Measurements from ENCODE around the gene CD177. TPM values are rescaled to one million over a fixed set of nuclear protein-coding genes. Genes with fewer than 3 reads are reported as not detected.
"Not testable (repeated sequence)": the region's sequence is repeated elsewhere in the genome, so short reads cannot be mapped to it uniquely, and the experiment has no call there.

CD177 gene
- total RNA-seq, 6 donors from 2014 or later, result 5.8 to 38.8 (median 9.6) TPM

DNA sequence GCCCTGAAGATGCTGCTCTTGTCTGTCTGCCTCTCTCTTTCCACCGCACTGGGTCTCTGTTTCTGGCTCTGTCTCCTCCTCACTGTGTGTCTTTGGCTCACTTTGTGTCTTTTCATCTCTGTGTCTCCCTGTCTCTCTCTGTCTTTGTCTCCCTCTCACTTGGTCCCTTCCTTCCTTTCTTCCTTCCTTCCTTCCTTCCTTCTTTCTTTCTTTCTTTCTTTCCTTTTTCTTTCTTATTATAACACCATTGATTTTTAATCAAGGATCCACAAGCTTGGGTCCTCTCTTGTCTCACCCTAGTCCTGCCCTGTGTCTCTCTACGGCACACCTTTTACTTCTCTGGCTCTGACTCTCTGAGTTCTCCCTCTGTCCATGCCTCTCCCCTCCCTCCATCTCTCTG, 14.3 kb downstream of the CD177 start:
- ATAC-seq (ENCODE audit: low FRiP score in 2 of 2), result no peak
- Histone ChIP-seq H3K4me1 (no peaks in the 10 kb centered on the region), H3K4me3 (no peak overlapping the region), H3K27ac (no peak overlapping the region), H3K27me3 (no peaks in the 10 kb centered on the region), H3K9me3 (no peaks in the 10 kb centered on the region), H3K36me3 (no peaks in the 10 kb centered on the region)
- TF ChIP-seq POLR2A (IDR thresholded peaks at IDR 0.05) (no peak), EP300 (IDR thresholded peaks at IDR 0.05) (no peak), POLR2AphosphoS5 (IDR thresholded peaks at IDR 0.05) (no peak)
- TF ChIP-seq, protein P1, sequence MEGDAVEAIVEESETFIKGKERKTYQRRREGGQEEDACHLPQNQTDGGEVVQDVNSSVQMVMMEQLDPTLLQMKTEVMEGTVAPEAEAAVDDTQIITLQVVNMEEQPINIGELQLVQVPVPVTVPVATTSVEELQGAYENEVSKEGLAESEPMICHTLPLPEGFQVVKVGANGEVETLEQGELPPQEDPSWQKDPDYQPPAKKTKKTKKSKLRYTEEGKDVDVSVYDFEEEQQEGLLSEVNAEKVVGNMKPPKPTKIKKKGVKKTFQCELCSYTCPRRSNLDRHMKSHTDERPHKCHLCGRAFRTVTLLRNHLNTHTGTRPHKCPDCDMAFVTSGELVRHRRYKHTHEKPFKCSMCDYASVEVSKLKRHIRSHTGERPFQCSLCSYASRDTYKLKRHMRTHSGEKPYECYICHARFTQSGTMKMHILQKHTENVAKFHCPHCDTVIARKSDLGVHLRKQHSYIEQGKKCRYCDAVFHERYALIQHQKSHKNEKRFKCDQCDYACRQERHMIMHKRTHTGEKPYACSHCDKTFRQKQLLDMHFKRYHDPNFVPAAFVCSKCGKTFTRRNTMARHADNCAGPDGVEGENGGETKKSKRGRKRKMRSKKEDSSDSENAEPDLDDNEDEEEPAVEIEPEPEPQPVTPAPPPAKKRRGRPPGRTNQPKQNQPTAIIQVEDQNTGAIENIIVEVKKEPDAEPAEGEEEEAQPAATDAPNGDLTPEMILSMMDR (IDR thresholded peaks at IDR 0.05), result no peak
- 88 to 94% methylated on average over 2 of the region's 2 CpGs for WGBS, 2 donors
- no peak for DNase-seq

DNA sequence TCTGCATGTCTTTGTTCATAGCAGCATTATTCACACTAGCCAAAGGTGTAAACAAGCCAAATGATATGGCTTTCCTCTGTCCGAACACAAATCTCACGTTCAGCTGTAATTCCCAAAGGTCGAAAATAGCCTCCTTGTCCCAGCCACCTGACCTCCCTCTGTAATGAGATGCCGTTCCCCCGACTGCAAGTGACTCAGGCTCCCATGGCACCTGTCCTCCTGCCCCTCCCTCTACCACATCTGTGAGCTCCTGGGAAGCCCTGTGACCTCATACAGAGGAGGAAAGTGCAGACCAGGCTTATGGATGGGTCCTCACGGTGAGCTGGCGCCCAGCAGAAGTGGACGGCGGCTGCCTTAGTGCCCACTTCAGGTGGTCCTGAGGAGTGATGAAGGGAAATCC, 15.4 kb downstream of the CD177 start:
- H3K4me3 ChIP-seq; ATAC-seq (ENCODE audit: low FRiP score in 2 of 2); H3K27ac ChIP-seq; H3K27me3 ChIP-seq; H3K9me3 ChIP-seq; DNase-seq; H3K4me1 ChIP-seq; H3K36me3 ChIP-seq: not testable (repeated sequence)
- whole genome bisulfite sequencing, 2 donors, result 73 to 74% methylated on average over 5 of the region's 9 CpGs

DNA sequence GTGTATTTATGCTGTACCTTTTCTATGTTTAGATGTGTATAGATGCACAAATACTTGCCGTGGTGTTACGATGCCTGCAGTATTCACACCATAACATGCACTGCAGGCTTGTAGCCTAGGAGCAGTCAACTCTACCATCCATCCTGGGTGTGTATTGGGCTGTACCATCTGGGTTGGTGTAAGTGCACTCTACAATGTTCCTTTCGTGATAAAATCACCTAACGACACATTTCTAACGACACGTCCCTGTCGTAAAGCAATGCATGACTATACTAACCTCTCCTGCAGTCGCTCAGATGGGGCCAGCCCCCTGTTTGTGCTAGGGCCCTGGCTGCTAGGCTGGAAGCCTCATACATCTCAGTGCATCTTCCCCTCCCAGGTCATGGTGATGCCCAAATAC, 18.4 kb downstream of the CD177 start:
- no peaks in the 10 kb centered on the region for H3K27me3 ChIP-seq
- ATAC-seq (ENCODE audit: low FRiP score in 2 of 2), result no peak
- H3K9me3 ChIP-seq, result no peaks in the 10 kb centered on the region
- H3K27ac ChIP-seq, result no peak overlapping the region
- H3K36me3 ChIP-seq, result no peaks in the 10 kb centered on the region
- TF ChIP-seq POLR2A (IDR thresholded peaks at IDR 0.05) (no peak), POLR2AphosphoS5 (IDR thresholded peaks at IDR 0.05) (no peak), EP300 (IDR thresholded peaks at IDR 0.05) (no peak)
- TF ChIP-seq, protein P1 (IDR thresholded peaks at IDR 0.05), result no peak
- H3K4me3 ChIP-seq, result no peak overlapping the region
- no peaks in the 10 kb centered on the region for H3K4me1 ChIP-seq
- 79 to 81% methylated on average over 8 of the region's 8 CpGs for WGBS, 2 donors
- DNase-seq, result no peak

DNA sequence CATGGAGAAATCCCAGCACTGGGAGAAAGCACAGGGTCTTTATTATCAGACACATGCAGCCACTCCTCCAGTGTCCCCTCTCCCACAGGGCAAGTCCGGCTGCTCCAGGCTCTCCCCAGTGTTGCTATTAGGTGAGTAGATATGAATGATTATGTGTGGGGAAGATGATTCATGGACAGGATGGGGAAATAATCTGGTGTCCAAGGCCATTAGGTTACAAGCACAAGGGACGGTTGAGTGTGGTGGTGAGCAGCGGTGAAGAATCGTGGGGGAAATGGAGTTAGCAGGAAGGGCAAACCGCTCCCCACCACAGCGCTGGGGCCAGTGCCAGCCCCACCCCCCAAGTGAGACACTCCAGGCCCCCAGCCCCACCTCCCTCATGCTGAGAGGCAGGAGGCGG, 19.0 kb downstream of the CD177 start:
- 22 to 64% methylated on average over 7 of the region's 7 CpGs for WGBS, 2 donors
- H3K4me1 ChIP-seq, result no peaks in the 10 kb centered on the region
- no peak overlapping the region for H3K4me3 ChIP-seq
- ATAC-seq (ENCODE audit: low FRiP score in 2 of 2) (no peak), DNase-seq (no peak)
- no peak overlapping the region for H3K27ac ChIP-seq
- H3K36me3 ChIP-seq, result no peaks in the 10 kb centered on the region
- TF ChIP-seq, protein P1 (IDR thresholded peaks at IDR 0.05), result no peak
- no peak for TF ChIP-seq EP300 (IDR thresholded peaks at IDR 0.05)
- no peak for TF ChIP-seq POLR2AphosphoS5 (IDR thresholded peaks at IDR 0.05)
- no peak for TF ChIP-seq POLR2A (IDR thresholded peaks at IDR 0.05)
- H3K27me3 ChIP-seq, result no peaks in the 10 kb centered on the region
- H3K9me3 ChIP-seq, result no peaks in the 10 kb centered on the region

DNA sequence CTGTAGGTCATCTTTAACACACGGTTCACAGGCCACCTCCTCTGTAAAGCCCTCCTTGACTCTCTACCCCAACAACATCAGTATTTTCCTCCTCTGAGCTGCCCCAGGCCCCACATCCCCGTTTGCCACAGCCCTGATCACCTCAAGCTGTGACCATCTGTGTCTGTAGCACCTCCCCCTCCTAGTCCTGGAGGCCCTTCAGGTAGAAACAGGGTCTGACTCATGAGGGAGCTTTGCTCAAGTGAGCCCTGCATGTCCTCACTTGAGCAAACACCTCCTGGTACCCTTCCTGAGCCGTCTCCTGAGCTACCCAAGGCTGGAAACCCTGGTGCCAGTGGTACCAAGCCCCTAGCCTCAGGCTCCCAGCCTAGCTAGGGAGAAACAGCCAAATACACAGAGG, 24.1 kb downstream of the CD177 start:
- H3K4me3 ChIP-seq; H3K36me3 ChIP-seq; DNase-seq; H3K27me3 ChIP-seq; H3K4me1 ChIP-seq; H3K27ac ChIP-seq; ATAC-seq (ENCODE audit: low FRiP score in 2 of 2); H3K9me3 ChIP-seq: not testable (repeated sequence)
- WGBS, 2 donors, result no CpG with 5 or more reads among the region's 3 CpGs

DNA sequence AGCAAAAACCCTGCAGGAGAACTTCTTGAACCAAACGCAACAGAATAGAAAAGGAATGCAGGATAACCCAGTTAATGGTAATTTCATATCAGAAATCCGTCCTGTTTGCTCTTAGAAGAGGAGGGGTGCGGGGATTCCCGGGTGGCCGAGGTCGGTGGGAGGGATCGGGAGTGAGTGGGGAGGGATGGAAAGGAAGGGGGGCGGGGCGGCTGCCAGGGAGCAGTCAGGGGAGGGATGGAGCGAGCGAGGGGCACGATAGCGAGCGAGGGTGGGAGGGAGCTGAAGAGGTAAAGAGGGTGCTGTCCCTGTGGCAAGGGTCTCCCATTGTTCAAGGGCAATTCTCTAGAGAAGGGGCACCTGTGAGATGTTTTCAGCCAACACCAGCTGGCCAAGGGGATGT, 26.5 kb downstream of the CD177 start:
- no peaks in the 10 kb centered on the region for H3K36me3 ChIP-seq
- peak in 1 of 2 donors; percentile 42 for DNase-seq
- TF ChIP-seq POLR2AphosphoS5 (IDR thresholded peaks at IDR 0.05) (no peak), POLR2A (IDR thresholded peaks at IDR 0.05) (no peak), EP300 (IDR thresholded peaks at IDR 0.05) (no peak)
- TF ChIP-seq, protein P1 (IDR thresholded peaks at IDR 0.05), result no peak
- no peaks in the 10 kb centered on the region for H3K4me1 ChIP-seq
- H3K9me3 ChIP-seq, result no peaks in the 10 kb centered on the region
- H3K27me3 ChIP-seq, result no peaks in the 10 kb centered on the region
- no peak overlapping the region for H3K27ac ChIP-seq
- 38 to 43% methylated on average over 14 of the region's 14 CpGs for WGBS, 2 donors
- no peak for ATAC-seq (ENCODE audit: low FRiP score in 2 of 2)
- no peak overlapping the region for H3K4me3 ChIP-seq
